A549 (cell line): ENCODE data around the gene MARCHF9. TPM values are rescaled to one million over a fixed set of nuclear protein-coding genes. Genes with fewer than 3 reads are reported as not detected.

Source experiments
- ATAC-seq, 2 experiments: fragments of 200-7000 bp in 1 of 2; fragments of >200 bp in 1 of 2; cut with Nextera tagmentation in 1 of 2; cut with Tn5 transposase in 1 of 2; 3 replicates each; pipeline versions ENCODE4 v1.8.0 to v1.9.1; 2018 to 2020; ENCODE audit warnings: mild to moderate bottlenecking in 1 of 2, moderate library complexity in 1 of 2
- CTCF ChIA-PET: fragments of 300-600 bp; sonication (Branson Sonifier 250); formaldehyde crosslinking; extraction: SDS; loops from one replicate; lab custom pipeline; 2021; ENCODE audit warnings: antibody characterized with exemption, inconsistent platforms; lab: Yijun Ruan, JAX
- POLR2A ChIA-PET: fragments of 350-600 bp; formaldehyde crosslinking; extraction: SDS; loops from one replicate; lab custom pipeline; 2021; ENCODE audit warnings: antibody characterized with exemption, inconsistent platforms; lab: Yijun Ruan, JAX
- DNase-seq, 2 experiments: peaks; one replicate each; pipeline versions ENCODE4 v3.0.0 to v3.0.0-alpha.2; 2011 to 2016; ENCODE audit warnings: low read depth in 1 of 2, low spot score in 1 of 2
- FAIRE-seq: peaks from 2 replicates; lab custom pipeline; 2011; peaks lifted over from hg19 to GRCh38; lab: Jason Lieb, UNC
- H3K27ac ChIP-seq, 2 experiments: fragments of >200 bp; sonication (Bioruptor Twin); formaldehyde crosslinking; 3 replicates each; pipeline ENCODE4 v1.5.1; 2016 to 2017
- H3K4me1 ChIP-seq: fragments of >200 bp; sonication (Bioruptor Twin); formaldehyde crosslinking; 3 replicates; pipeline ENCODE4 v1.6.1; 2016
- H3K4me2 ChIP-seq: fragments of >200 bp; sonication (Bioruptor Twin); formaldehyde crosslinking; 3 replicates; pipeline ENCODE4 v1.6.1; 2016
- H3K4me3 ChIP-seq: fragments of >200 bp; sonication (Bioruptor Twin); formaldehyde crosslinking; 3 replicates; pipeline ENCODE4 v1.5.1; 2016
- H3K9me3 ChIP-seq: fragments of >200 bp; sonication (Bioruptor Twin); formaldehyde crosslinking; 3 replicates; pipeline ENCODE4 v1.6.1; 2016
- BHLHE40 ChIP-seq: IDR thresholded peaks from 2 replicates; pipeline ENCODE4 v1.6.1; 2012; ENCODE audit warnings: low read depth, low read length, inconsistent platforms
- CEBPB ChIP-seq, 2 experiments: fragments of >200 bp in 1 of 2; sonication (Bioruptor Twin) in 1 of 2; formaldehyde crosslinking in 1 of 2; IDR thresholded peaks; 2 replicates each; pipeline ENCODE4 v1.6.1; 2012 to 2016
- CHD4 ChIP-seq: fragments of 200-600 bp; sonication (generic); IDR thresholded peaks from 2 replicates; pipeline ENCODE4 v1.6.1; 2016; ENCODE audit warnings: antibody characterized with exemption, mild to moderate bottlenecking, borderline replicate concordance
- ESRRA ChIP-seq: fragments of 150-350 bp; IDR thresholded peaks from 2 replicates; pipeline ENCODE4 v1.6.1; 2014; ENCODE audit warnings: mild to moderate bottlenecking, low read length, borderline replicate concordance
- FOSB ChIP-seq: fragments of 250-450 bp; sonication (Bioruptor Pico); IDR thresholded peaks from 2 replicates; pipeline ENCODE4 v1.5.0; 2020; ENCODE audit warnings: mild to moderate bottlenecking, moderate library complexity
- FOSL2 ChIP-seq, 2 experiments: fragments of 450-650 bp in 1 of 2; fragments of >200 bp in 1 of 2; sonication (Bioruptor Twin) in 1 of 2; formaldehyde crosslinking; IDR thresholded peaks; 2 replicates each; pipeline versions ENCODE4 v1.5.0 to v1.6.1; 2016 to 2020; ENCODE audit warnings: mild to moderate bottlenecking in 1 of 2, moderate library complexity in 1 of 2
- FOXS1 ChIP-seq: fragments of 250-450 bp; sonication (Bioruptor Pico); IDR thresholded peaks from 2 replicates; pipeline ENCODE4 v1.5.0; 2020; ENCODE audit warnings: mild to moderate bottlenecking, moderate library complexity
- GATA3 ChIP-seq: IDR thresholded peaks from 2 replicates; pipeline ENCODE4 v1.6.1; 2012; ENCODE audit warnings: borderline replicate concordance
- JUNB ChIP-seq: fragments of >200 bp; sonication (Bioruptor Twin); formaldehyde crosslinking; IDR thresholded peaks from 2 replicates; pipeline ENCODE4 v1.6.1; 2016
- KDM1A ChIP-seq: fragments of 200-600 bp; sonication (generic); IDR thresholded peaks from 2 replicates; pipeline ENCODE4 v1.6.1; 2016; ENCODE audit warnings: low read depth, mild to moderate bottlenecking
- KDM5A ChIP-seq: fragments of 200-600 bp; sonication (generic); IDR thresholded peaks from 2 replicates; pipeline ENCODE4 v1.6.1; 2016; ENCODE audit warnings: antibody characterized with exemption, mild to moderate bottlenecking
- MAZ ChIP-seq: fragments of 150-350 bp; IDR thresholded peaks from 2 replicates; pipeline ENCODE4 v1.6.1; 2014; ENCODE audit warnings: antibody characterized with exemption, low read depth, low read length, borderline replicate concordance
- NPAS2 ChIP-seq: fragments of 250-450 bp; sonication (Bioruptor Pico); IDR thresholded peaks from 2 replicates; pipeline ENCODE4 v1.8.0; 2022; ENCODE audit warnings: mild to moderate bottlenecking, moderate library complexity, borderline replicate concordance
- POLR2A ChIP-seq: IDR thresholded peaks from 2 replicates; pipeline ENCODE4 v1.6.1; 2012; ENCODE audit warnings: mild to moderate bottlenecking, low read length
- RARB ChIP-seq: fragments of 250-450 bp; sonication (Bioruptor Pico); IDR thresholded peaks from 2 replicates; pipeline ENCODE4 v1.8.0; 2021; ENCODE audit warnings: mild to moderate bottlenecking, moderate library complexity
- RCOR1 ChIP-seq: fragments of 150-350 bp; IDR thresholded peaks from 2 replicates; pipeline ENCODE4 v1.6.1; 2014; ENCODE audit warnings: antibody characterized with exemption, low read length, low read depth
- RNF2 ChIP-seq: fragments of 200-600 bp; sonication (generic); IDR thresholded peaks from 2 replicates; pipeline ENCODE4 v1.6.1; 2016; ENCODE audit warnings: low read depth, mild to moderate bottlenecking, antibody characterized with exemption, moderate library complexity, borderline replicate concordance
- SMC3 ChIP-seq: fragments of >200 bp; sonication (Bioruptor Twin); formaldehyde crosslinking; IDR thresholded peaks from 3 replicates; pipeline ENCODE4 v1.6.1; 2018; ENCODE audit warnings: inconsistent platforms
- SREBF2 ChIP-seq: fragments of 450-650 bp; IDR thresholded peaks from 2 replicates; pipeline ENCODE4 v1.6.1; 2014; ENCODE audit warnings: mild to moderate bottlenecking, moderate library complexity
- TFCP2L1 ChIP-seq: fragments of 250-450 bp; sonication (Bioruptor Pico); IDR thresholded peaks from 2 replicates; pipeline ENCODE4 v1.5.0; 2021; ENCODE audit warnings: mild to moderate bottlenecking
- WGBS: methylation state at CpG from one replicate; pipeline ENCODE4 v1.1.6; 2017; ENCODE audit errors: missing lambda C conversion rate; 5-methylcytosine and 5-hydroxymethylcytosine counted together
- polyA plus RNA-seq, 4 experiments: library from polyadenylated mRNA; depleted of rRNA in 3 of 4; stranded (reverse); fragments of >200 nt; fragmentation: RNase III in 1 of 4; extraction: RNeasy Plus Mini Kit Qiagen cat#74134 plus additional on column Dnase treatment in 1 of 4; gene quantifications; 2 replicates in 3 of 4; 3 replicates in 1 of 4; pipeline ENCODE4 v1.2.3, GENCODE V29; 2011 to 2017
- TF ChIP-seq, protein P1 (sequence below): IDR thresholded peaks from 2 replicates; pipeline ENCODE4 v1.6.1; 2012; ENCODE audit warnings: low read depth, borderline replicate concordance
- TF ChIP-seq, protein P2 (sequence below): IDR thresholded peaks from 2 replicates; pipeline ENCODE4 v1.6.1; 2012
- TF ChIP-seq, protein P3 (sequence below): fragments of 250-450 bp; sonication (Bioruptor Pico); IDR thresholded peaks from 2 replicates; pipeline ENCODE4 v1.5.0; 2021; ENCODE audit warnings: mild to moderate bottlenecking, moderate library complexity, borderline replicate concordance
- TF ChIP-seq, protein P4 (sequence below): fragments of 200-600 bp; sonication (generic); IDR thresholded peaks from 2 replicates; pipeline ENCODE4 v1.6.1; 2016; ENCODE audit warnings: antibody characterized with exemption, mild to moderate bottlenecking, moderate library complexity
- TF ChIP-seq, protein P5 (sequence below): fragments of >200 bp; sonication (Bioruptor Twin); formaldehyde crosslinking; IDR thresholded peaks from 3 replicates; pipeline ENCODE4 v1.5.1; 2016
- TF ChIP-seq, protein P6 (sequence below): fragments of >200 bp; sonication (Bioruptor Twin); formaldehyde crosslinking; IDR thresholded peaks from 3 replicates; pipeline ENCODE4 v1.6.1; 2016
- TF ChIP-seq, protein P7 (sequence below): fragments of 450-650 bp; IDR thresholded peaks from 2 replicates; pipeline ENCODE4 v1.6.1; 2014; ENCODE audit warnings: antibody characterized with exemption

Gene MARCHF9
- polyA plus RNA-seq, 2 of the 4 experiments (the other 2 are of a cell fraction): 6.8 to 7.2 TPM

DNA sequence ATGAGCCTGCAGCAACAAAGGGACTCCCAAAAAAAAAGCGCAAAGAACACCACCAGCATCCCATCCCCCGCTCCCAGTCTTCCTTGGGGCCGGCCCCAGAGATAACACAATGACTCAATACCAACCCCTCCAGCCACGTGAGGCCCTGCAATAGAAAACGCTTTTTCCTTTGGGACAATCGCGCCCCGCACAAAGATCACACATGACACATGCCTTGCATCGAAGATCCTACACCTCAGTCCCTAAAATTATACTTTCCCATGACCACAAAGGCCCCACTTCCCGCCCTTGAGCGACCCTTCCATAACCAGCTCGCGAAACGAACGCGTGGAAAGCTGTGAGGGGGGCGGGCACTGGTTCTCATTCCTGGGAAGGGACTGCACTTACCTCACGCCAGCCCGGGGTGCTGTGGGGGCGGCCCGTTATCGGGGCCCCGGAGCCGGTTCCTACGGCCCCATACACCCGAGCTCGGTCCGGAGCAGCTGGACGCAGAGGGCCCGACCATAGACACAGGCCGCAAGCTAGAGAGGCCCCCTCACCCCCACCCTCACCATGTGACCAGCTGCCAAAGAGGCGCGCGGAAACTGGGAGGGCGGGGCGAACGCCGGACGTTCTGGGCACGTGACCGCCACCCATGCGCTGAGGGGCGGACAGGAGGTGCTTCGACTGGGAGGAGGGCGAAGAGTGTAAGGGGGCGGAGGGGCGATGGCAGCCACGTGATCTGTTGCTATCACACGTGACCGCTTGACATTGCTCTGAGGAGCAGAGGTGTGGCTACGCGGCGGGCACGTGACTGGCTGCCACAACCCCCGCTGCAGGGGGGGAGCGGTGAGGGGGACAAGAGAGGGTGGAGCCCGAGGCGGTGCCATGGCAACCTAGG lies 2.9 kb upstream of the MARCHF9 start, which contains the start of gene CDK4:
Gene CDK4, minus strand, starts transcription at position 523 of the 880 bp plus-strand sequence. CDS start 593 bp downstream, outside the sequence.
- Histone ChIP-seq H3K27ac (peak within 1 kb of the TSS; percentile 91 to 98), H3K4me3 (peak within 1 kb of the TSS; percentile 69), H3K4me1 (peaks cover 34% of the 10 kb centered on the region), H3K4me2 (peak within 1 kb of the TSS; percentile 88), H3K9me3 (no peaks in the 10 kb centered on the region)
- FAIRE-seq (peak; percentile 91), ATAC-seq (peak; percentile 52 to 85), DNase-seq (peak; percentile 96 to 100)
- ChIA-PET POLR2A (interaction anchor here (1.0 kb wide), 2 partner anchors 20 to 26 kb away, joined by 3 read pairs; partner anchors contain the start of genes EEF1AKMT3 and METTL1), CTCF (interaction anchor here (0.6 to 1.0 kb wide), 3 partner anchors 15 to 26 kb away, joined by 3 read pairs; partner anchors contain the start of gene CYP27B1)
- under 1% methylated on average over 38 of the region's 58 CpGs for WGBS
- no peak for TF ChIP-seq ESRRA
- no peak for TF ChIP-seq JUNB
- TF ChIP-seq TFCP2L1: no peak
- no peak for TF ChIP-seq FOSL2 (IDR thresholded peaks at IDR 0.05)
- no peak; the same call in 1 of the 2 replicates for TF ChIP-seq FOSL2 (CRISPR knock-in tag; IDR thresholded peaks at IDR 0.05)
- TF ChIP-seq RNF2: no peak
- TF ChIP-seq MAZ: peak; percentile 85
- TF ChIP-seq, protein P1, sequence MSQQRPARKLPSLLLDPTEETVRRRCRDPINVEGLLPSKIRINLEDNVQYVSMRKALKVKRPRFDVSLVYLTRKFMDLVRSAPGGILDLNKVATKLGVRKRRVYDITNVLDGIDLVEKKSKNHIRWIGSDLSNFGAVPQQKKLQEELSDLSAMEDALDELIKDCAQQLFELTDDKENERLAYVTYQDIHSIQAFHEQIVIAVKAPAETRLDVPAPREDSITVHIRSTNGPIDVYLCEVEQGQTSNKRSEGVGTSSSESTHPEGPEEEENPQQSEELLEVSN: peak; percentile 93
- TF ChIP-seq, protein P2, sequence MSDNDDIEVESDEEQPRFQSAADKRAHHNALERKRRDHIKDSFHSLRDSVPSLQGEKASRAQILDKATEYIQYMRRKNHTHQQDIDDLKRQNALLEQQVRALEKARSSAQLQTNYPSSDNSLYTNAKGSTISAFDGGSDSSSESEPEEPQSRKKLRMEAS: peak; percentile 99
- TF ChIP-seq RARB (CRISPR knock-in tag): 0 out of 2 replicates have a peak, but pooled peaks have one; percentile 61
- TF ChIP-seq SREBF2: no peak
- TF ChIP-seq KDM1A: no peak
- TF ChIP-seq CEBPB (IDR thresholded peaks at IDR 0.05): no peak
- peak; percentile 67 for TF ChIP-seq POLR2A
- peak; percentile 100 for TF ChIP-seq NPAS2 (CRISPR knock-in tag)
- TF ChIP-seq, protein P3, sequence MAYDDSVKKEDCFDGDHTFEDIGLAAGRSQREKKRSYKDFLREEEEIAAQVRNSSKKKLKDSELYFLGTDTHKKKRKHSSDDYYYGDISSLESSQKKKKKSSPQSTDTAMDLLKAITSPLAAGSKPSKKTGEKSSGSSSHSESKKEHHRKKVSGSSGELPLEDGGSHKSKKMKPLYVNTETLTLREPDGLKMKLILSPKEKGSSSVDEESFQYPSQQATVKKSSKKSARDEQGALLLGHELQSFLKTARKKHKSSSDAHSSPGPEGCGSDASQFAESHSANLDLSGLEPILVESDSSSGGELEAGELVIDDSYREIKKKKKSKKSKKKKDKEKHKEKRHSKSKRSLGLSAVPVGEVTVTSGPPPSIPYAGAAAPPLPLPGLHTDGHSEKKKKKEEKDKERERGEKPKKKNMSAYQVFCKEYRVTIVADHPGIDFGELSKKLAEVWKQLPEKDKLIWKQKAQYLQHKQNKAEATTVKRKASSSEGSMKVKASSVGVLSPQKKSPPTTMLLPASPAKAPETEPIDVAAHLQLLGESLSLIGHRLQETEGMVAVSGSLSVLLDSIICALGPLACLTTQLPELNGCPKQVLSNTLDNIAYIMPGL (CRISPR knock-in tag): no peak
- TF ChIP-seq KDM5A: peak; percentile 44; the same call in 1 of the 2 replicates
- TF ChIP-seq, protein P4, sequence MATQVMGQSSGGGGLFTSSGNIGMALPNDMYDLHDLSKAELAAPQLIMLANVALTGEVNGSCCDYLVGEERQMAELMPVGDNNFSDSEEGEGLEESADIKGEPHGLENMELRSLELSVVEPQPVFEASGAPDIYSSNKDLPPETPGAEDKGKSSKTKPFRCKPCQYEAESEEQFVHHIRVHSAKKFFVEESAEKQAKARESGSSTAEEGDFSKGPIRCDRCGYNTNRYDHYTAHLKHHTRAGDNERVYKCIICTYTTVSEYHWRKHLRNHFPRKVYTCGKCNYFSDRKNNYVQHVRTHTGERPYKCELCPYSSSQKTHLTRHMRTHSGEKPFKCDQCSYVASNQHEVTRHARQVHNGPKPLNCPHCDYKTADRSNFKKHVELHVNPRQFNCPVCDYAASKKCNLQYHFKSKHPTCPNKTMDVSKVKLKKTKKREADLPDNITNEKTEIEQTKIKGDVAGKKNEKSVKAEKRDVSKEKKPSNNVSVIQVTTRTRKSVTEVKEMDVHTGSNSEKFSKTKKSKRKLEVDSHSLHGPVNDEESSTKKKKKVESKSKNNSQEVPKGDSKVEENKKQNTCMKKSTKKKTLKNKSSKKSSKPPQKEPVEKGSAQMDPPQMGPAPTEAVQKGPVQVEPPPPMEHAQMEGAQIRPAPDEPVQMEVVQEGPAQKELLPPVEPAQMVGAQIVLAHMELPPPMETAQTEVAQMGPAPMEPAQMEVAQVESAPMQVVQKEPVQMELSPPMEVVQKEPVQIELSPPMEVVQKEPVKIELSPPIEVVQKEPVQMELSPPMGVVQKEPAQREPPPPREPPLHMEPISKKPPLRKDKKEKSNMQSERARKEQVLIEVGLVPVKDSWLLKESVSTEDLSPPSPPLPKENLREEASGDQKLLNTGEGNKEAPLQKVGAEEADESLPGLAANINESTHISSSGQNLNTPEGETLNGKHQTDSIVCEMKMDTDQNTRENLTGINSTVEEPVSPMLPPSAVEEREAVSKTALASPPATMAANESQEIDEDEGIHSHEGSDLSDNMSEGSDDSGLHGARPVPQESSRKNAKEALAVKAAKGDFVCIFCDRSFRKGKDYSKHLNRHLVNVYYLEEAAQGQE: no peak
- no peak for TF ChIP-seq SMC3
- TF ChIP-seq, protein P5, sequence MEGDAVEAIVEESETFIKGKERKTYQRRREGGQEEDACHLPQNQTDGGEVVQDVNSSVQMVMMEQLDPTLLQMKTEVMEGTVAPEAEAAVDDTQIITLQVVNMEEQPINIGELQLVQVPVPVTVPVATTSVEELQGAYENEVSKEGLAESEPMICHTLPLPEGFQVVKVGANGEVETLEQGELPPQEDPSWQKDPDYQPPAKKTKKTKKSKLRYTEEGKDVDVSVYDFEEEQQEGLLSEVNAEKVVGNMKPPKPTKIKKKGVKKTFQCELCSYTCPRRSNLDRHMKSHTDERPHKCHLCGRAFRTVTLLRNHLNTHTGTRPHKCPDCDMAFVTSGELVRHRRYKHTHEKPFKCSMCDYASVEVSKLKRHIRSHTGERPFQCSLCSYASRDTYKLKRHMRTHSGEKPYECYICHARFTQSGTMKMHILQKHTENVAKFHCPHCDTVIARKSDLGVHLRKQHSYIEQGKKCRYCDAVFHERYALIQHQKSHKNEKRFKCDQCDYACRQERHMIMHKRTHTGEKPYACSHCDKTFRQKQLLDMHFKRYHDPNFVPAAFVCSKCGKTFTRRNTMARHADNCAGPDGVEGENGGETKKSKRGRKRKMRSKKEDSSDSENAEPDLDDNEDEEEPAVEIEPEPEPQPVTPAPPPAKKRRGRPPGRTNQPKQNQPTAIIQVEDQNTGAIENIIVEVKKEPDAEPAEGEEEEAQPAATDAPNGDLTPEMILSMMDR: no peak
- no peak for TF ChIP-seq CHD4
- no peak for TF ChIP-seq RCOR1
- TF ChIP-seq, protein P6, sequence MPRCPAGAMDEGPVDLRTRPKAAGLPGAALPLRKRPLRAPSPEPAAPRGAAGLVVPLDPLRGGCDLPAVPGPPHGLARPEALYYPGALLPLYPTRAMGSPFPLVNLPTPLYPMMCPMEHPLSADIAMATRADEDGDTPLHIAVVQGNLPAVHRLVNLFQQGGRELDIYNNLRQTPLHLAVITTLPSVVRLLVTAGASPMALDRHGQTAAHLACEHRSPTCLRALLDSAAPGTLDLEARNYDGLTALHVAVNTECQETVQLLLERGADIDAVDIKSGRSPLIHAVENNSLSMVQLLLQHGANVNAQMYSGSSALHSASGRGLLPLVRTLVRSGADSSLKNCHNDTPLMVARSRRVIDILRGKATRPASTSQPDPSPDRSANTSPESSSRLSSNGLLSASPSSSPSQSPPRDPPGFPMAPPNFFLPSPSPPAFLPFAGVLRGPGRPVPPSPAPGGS: peak; percentile 58; the same call in 1 of the 3 replicates
- TF ChIP-seq, protein P7, sequence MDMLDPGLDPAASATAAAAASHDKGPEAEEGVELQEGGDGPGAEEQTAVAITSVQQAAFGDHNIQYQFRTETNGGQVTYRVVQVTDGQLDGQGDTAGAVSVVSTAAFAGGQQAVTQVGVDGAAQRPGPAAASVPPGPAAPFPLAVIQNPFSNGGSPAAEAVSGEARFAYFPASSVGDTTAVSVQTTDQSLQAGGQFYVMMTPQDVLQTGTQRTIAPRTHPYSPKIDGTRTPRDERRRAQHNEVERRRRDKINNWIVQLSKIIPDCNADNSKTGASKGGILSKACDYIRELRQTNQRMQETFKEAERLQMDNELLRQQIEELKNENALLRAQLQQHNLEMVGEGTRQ: peak; percentile 100
- peak; percentile 97 for TF ChIP-seq BHLHE40
- peak; percentile 66; the same call in 1 of the 2 replicates for TF ChIP-seq FOXS1 (CRISPR knock-in tag)
- peak; percentile 45; the same call in 1 of the 2 replicates for TF ChIP-seq GATA3
- 0 out of 2 replicates have a peak, but pooled peaks have one; percentile 60 for TF ChIP-seq FOSB (CRISPR knock-in tag)
